GM23338 (cell line): Measurements from ENCODE around the gene GRAMD1B.

ENCODE experiments used
- CREB1 ChIP-seq: fragments of 250-450 bp; sonication (Bioruptor Pico); IDR thresholded peaks from 2 replicates; pipeline ENCODE4 v1.5.0; 2020; ENCODE audit warnings: low read depth, mild to moderate bottlenecking, moderate library complexity
- CTCF ChIP-seq, 2 experiments: fragments of 200-600 bp in 1 of 2; sonication (generic) in 1 of 2; conservative IDR thresholded peaks; 2 replicates each; pipeline versions ENCODE4 v1.5.1 to v1.6.1; 2016 to 2017; ENCODE audit warnings: antibody characterized with exemption in 2 of 2, low read depth in 2 of 2, mild to moderate bottlenecking in 2 of 2, moderate library complexity in 1 of 2
- EZH2 ChIP-seq: fragments of 200-600 bp; sonication (generic); IDR thresholded peaks from one replicate; pipeline ENCODE4 v1.8.0; 2017; ENCODE audit warnings: antibody characterized with exemption, mild to moderate bottlenecking, low read depth; ENCODE audit not compliant: unreplicated experiment
- EZH2phosphoT487 ChIP-seq: fragments of 200-600 bp; sonication (generic); IDR thresholded peaks from one replicate; pipeline ENCODE4 v1.8.1; 2018; ENCODE audit warnings: antibody characterized with exemption; ENCODE audit not compliant: unreplicated experiment
- POLR2AphosphoS5 ChIP-seq: IDR thresholded peaks from 2 replicates; pipeline ENCODE4 v1.6.1; 2016; ENCODE audit warnings: antibody characterized with exemption, low read depth
- REST ChIP-seq: IDR thresholded peaks from one replicate; pipeline ENCODE4 v1.6.1; 2018; ENCODE audit warnings: antibody characterized with exemption; ENCODE audit not compliant: unreplicated experiment
- STAT1 ChIP-seq: IDR thresholded peaks from one replicate; pipeline ENCODE4 v1.6.1; 2016; ENCODE audit warnings: antibody characterized with exemption; ENCODE audit not compliant: unreplicated experiment
- ZNF331 ChIP-seq: fragments of 250-450 bp; sonication (Bioruptor Pico); IDR thresholded peaks from 2 replicates; pipeline ENCODE4 v1.5.0; 2020; ENCODE audit warnings: low read depth, mild to moderate bottlenecking, moderate library complexity

GRCh38 chr11:123392844-123393243 is 37.2 kb upstream of the GRAMD1B start:
- TF ChIP-seq POLR2AphosphoS5 (no peak), CTCF (conservative IDR thresholded peaks at IDR 0.05; ENCODE audit: low read depth in 2 of 2) (no peak), REST (no peak), EZH2 (no peak), CREB1 (CRISPR knock-in tag) (no peak), ZNF331 (no peak), EZH2phosphoT487 (no peak), STAT1 (no peak)
